Stimulated activated CD4-positive, alpha-beta T cell treated with anti-CD3 and anti-CD28 coated beads, Interleukin-15, amount 100 ng/mL, for 1 hour (primary cell): Measurements from ENCODE around the gene AACS.
"Not testable (repeated sequence)": the region's sequence is repeated elsewhere in the genome, so short reads cannot be mapped to it uniquely, and the experiment has no call there.

Source experiments
- DNase-seq, 2 donors: peaks; one replicate each; pipeline ENCODE4 v3.0.0-alpha.2; 2020; ENCODE audit warnings: low read depth in 1 of 2, low spot score in 1 of 2

The AACS gene

GRCh38 chr12:125121106-125121505 is 55.9 kb downstream of the AACS start:
- no peak for DNase-seq

- DNase-seq: no peak
Observed at GRCh38 chr12:125122668-125123067, 57.4 kb downstream of the AACS start.

GRCh38 chr12:125124320-125124966 is 59.2 kb downstream of the AACS start:
- DNase-seq: no peak

GRCh38 chr12:125125271-125125670 is 60.0 kb downstream of the AACS start:
- no peak for DNase-seq

- no peak for DNase-seq
Observed at GRCh38 chr12:125128439-125129178, 63.4 kb downstream of the AACS start.

GRCh38 chr12:125129179-125129571 is 63.9 kb downstream of the AACS start:
- no peak for DNase-seq

GRCh38 chr12:125129591-125130255 is 64.5 kb downstream of the AACS start:
- no peak for DNase-seq

GRCh38 chr12:125131958-125132357 is 66.7 kb downstream of the AACS start:
- DNase-seq: no peak

- no peak for DNase-seq
Observed at GRCh38 chr12:125132698-125133400, 67.6 kb downstream of the AACS start.

GRCh38 chr12:125133616-125134015 is 68.4 kb downstream of the AACS start:
- DNase-seq: no peak

GRCh38 chr12:125134576-125134975 is 69.3 kb downstream of the AACS start:
- no peak for DNase-seq

- no peak for DNase-seq
Observed at GRCh38 chr12:125135906-125136305, 70.7 kb downstream of the AACS start.

GRCh38 chr12:125136702-125137101 is 71.5 kb downstream of the AACS start:
- no peak for DNase-seq

GRCh38 chr12:125137766-125138344 is 72.6 kb downstream of the AACS start:
- DNase-seq: no peak

GRCh38 chr12:125140279-125141209 is 75.3 kb downstream of the AACS start:
- no peak for DNase-seq

GRCh38 chr12:125141210-125141573 is 76.0 kb downstream of the AACS start:
- DNase-seq: not testable (repeated sequence)

GRCh38 chr12:125142601-125143000 is 77.4 kb downstream of the AACS start:
- no peak for DNase-seq

- no peak for DNase-seq
Observed at GRCh38 chr12:125143491-125143890, 78.3 kb downstream of the AACS start.

GRCh38 chr12:125145196-125145595 is 80.0 kb downstream of the AACS start:
- DNase-seq: no peak

GRCh38 chr12:125148316-125148715 is 83.1 kb downstream of the AACS start:
- DNase-seq: no peak
